NB4 (cell line): ENCODE data around the gene TTYH1.

ENCODE experiments used
- MYC ChIP-seq: IDR thresholded peaks from 2 replicates; pipeline ENCODE4 v1.6.1; 2011; ENCODE audit warnings: low read depth, low read length
- POLR2A ChIP-seq: IDR thresholded peaks from 2 replicates; pipeline ENCODE4 v1.6.1; 2011; ENCODE audit warnings: mild to moderate bottlenecking; ENCODE audit not compliant: insufficient read length; ENCODE audit errors: extremely low read depth
- TF ChIP-seq, protein P1 (sequence below): IDR thresholded peaks from one replicate; pipeline ENCODE4 v1.5.1; 2012; ENCODE audit warnings: low read depth, low read length
- TF ChIP-seq, protein P2 (sequence below): IDR thresholded peaks from 2 replicates; pipeline ENCODE4 v1.6.1; 2011; ENCODE audit warnings: low read depth, low read length

DNA sequence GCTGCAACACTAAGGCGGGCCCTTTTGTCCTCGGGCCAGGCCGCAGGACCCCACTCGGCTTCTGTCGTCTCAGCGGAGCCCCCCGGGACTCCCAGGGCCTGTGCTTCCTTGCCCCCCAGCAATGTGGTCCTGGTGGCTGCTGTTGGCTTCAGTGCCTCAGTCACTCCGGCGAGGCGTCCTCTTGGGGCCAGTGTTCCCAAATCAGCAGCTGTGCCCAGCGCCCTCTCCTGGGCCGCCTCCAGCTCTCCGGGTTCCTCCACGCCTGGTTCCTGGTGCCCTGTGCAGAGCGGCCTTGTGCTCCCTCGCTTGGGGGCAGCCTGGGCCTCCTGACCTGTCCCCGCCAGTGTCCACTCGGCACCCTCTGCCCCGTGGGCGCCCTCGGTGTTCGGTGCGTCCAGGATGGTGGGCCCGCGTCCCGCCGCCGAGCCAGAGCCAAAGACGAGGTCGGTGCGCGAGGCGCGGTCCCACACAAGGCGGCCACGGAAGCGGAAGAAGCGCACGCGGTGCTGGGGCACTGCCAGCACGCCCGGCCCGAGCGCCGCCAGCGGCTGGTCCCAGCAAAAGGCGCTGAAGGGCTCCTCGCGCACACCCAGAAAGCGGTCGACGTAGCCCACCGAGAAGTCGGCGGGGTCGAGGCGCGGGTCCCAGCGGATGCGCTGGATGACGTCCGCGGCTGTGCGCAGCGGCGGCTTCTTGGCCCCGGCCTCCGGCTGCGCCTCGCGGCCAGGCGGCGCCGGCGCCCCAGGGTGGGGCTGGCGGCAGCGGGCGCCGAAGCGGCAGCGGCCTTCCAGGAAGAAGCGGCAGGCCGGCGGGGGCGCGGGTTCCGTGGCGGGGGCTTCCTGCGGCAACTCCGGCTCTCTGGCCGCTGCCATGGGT lies 47.6 kb downstream of the TTYH1 start:
- TF ChIP-seq, protein P1, sequence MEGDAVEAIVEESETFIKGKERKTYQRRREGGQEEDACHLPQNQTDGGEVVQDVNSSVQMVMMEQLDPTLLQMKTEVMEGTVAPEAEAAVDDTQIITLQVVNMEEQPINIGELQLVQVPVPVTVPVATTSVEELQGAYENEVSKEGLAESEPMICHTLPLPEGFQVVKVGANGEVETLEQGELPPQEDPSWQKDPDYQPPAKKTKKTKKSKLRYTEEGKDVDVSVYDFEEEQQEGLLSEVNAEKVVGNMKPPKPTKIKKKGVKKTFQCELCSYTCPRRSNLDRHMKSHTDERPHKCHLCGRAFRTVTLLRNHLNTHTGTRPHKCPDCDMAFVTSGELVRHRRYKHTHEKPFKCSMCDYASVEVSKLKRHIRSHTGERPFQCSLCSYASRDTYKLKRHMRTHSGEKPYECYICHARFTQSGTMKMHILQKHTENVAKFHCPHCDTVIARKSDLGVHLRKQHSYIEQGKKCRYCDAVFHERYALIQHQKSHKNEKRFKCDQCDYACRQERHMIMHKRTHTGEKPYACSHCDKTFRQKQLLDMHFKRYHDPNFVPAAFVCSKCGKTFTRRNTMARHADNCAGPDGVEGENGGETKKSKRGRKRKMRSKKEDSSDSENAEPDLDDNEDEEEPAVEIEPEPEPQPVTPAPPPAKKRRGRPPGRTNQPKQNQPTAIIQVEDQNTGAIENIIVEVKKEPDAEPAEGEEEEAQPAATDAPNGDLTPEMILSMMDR: peak; percentile 53
- TF ChIP-seq POLR2A: no peak
- TF ChIP-seq, protein P2, sequence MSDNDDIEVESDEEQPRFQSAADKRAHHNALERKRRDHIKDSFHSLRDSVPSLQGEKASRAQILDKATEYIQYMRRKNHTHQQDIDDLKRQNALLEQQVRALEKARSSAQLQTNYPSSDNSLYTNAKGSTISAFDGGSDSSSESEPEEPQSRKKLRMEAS: peak; percentile 23
- peak; percentile 45 for TF ChIP-seq MYC
